Measurements from ENCODE around the gene NR2E3. TPM values are rescaled to one million over a fixed set of nuclear protein-coding genes. Genes with fewer than 3 reads are reported as not detected.

NR2E3 gene
- total RNA-seq, 1 experiment from 2014 or later = 0.77 TPM

- Histone ChIP-seq H3K4me2 (ENCODE audit: low read length) (no peak overlapping the region), H3K27ac (ENCODE audit: low read length) (no peak overlapping the region), H3K9me3 (ENCODE audit: low read length) (0 out of 2 replicates have a peak, but pooled peaks cover 7% of the 10 kb centered on the region), H3K36me3 (ENCODE audit: low read depth, low read length) (peaks cover 15% of the 10 kb centered on the region), H3K4me1 (ENCODE audit: insufficient read depth, low read length) (no peaks in the 10 kb centered on the region), H3K4me3 (ENCODE audit: low read length) (no peak overlapping the region), H3K9ac (ENCODE audit: low read length) (no peak overlapping the region), H3K27me3 (ENCODE audit: low read length) (no peaks in the 10 kb centered on the region), H3F3A (ENCODE audit: low read length, unreplicated experiment) (no peaks in the 10 kb centered on the region), H2AFZ (ENCODE audit: low read length) (no peak overlapping the region), H3K9me2 (replicated peaks; ENCODE audit: low read length) (no peaks in the 10 kb centered on the region), H3K79me2 (ENCODE audit: low read length) (no peaks in the 10 kb centered on the region), H4K20me1 (ENCODE audit: low read length) (no peaks in the 10 kb centered on the region)
- DNase-seq = no peak
- intact Hi-C loops (cut with micrococcal nuclease) = no loop called here
- no TSS peak for BruUV-seq (replicated peaks)
- POLR2A ChIA-PET (ENCODE audit: unreplicated experiment) = no interaction called here
- TF ChIP-seq EZH2phosphoT487 (IDR thresholded peaks at IDR 0.05; ENCODE audit: borderline replicate concordance, low read length) (no peak), CTCF (conservative IDR thresholded peaks at IDR 0.05; ENCODE audit: low read depth, low read length) (no peak), EZH2 (IDR thresholded peaks at IDR 0.05; ENCODE audit: low read length, unreplicated experiment) (no peak)
- no peak for ATAC-seq
- CTCF ChIA-PET = no interaction called here
These were observed 9.8 kb downstream of the NR2E3 start for GRCh38 chr15:71820127-71820526.

- no peaks in the 10 kb centered on the region for H3K79me2 ChIP-seq (ENCODE audit: low read length)
- no peak overlapping the region for H3K4me3 ChIP-seq (ENCODE audit: low read length)
- H4K20me1 ChIP-seq (ENCODE audit: low read length) = no peaks in the 10 kb centered on the region
- ChIA-PET POLR2A (ENCODE audit: unreplicated experiment) (no interaction called here), CTCF (no interaction called here)
- no peaks in the 10 kb centered on the region for H3F3A ChIP-seq (ENCODE audit: low read length, unreplicated experiment)
- H3K27ac ChIP-seq (ENCODE audit: low read length) = no peak overlapping the region
- DNase-seq (no peak), ATAC-seq (no peak)
- H3K4me2 ChIP-seq (ENCODE audit: low read length) = no peak overlapping the region
- BruUV-seq (replicated peaks) = no TSS peak
- no peak overlapping the region for H2AFZ ChIP-seq (ENCODE audit: low read length)
- TF ChIP-seq EZH2phosphoT487 (IDR thresholded peaks at IDR 0.05; ENCODE audit: borderline replicate concordance, low read length) = no peak
- TF ChIP-seq EZH2 (IDR thresholded peaks at IDR 0.05; ENCODE audit: low read length, unreplicated experiment) = no peak
- no peak for TF ChIP-seq CTCF (conservative IDR thresholded peaks at IDR 0.05; ENCODE audit: low read depth, low read length)
- 0 out of 2 replicates have a peak, but pooled peaks cover 7% of the 10 kb centered on the region for H3K9me3 ChIP-seq (ENCODE audit: low read length)
- intact Hi-C loops (cut with micrococcal nuclease) = no loop called here
- no peak overlapping the region for H3K9ac ChIP-seq (ENCODE audit: low read length)
- no peaks in the 10 kb centered on the region for H3K4me1 ChIP-seq (ENCODE audit: insufficient read depth, low read length)
- H3K36me3 ChIP-seq (ENCODE audit: low read depth, low read length) = peaks cover 18% of the 10 kb centered on the region
- H3K27me3 ChIP-seq (ENCODE audit: low read length) = no peaks in the 10 kb centered on the region
- no peaks in the 10 kb centered on the region for H3K9me2 ChIP-seq (replicated peaks; ENCODE audit: low read length)
These were observed 11.3 kb downstream of the NR2E3 start for GRCh38 chr15:71821547-71822129.

- H4K20me1 ChIP-seq (ENCODE audit: low read length) = no peaks in the 10 kb centered on the region
- H3K27me3 ChIP-seq (ENCODE audit: low read length) = no peaks in the 10 kb centered on the region
- H3K9ac ChIP-seq (ENCODE audit: low read length) = no peak overlapping the region
- H2AFZ ChIP-seq (ENCODE audit: low read length) = no peak overlapping the region
- no peak overlapping the region for H3K4me3 ChIP-seq (ENCODE audit: low read length)
- no peaks in the 10 kb centered on the region for H3K79me2 ChIP-seq (ENCODE audit: low read length)
- no peak for TF ChIP-seq CTCF (conservative IDR thresholded peaks at IDR 0.05; ENCODE audit: low read depth, low read length)
- no peak for TF ChIP-seq EZH2phosphoT487 (IDR thresholded peaks at IDR 0.05; ENCODE audit: borderline replicate concordance, low read length)
- no peak for TF ChIP-seq EZH2 (IDR thresholded peaks at IDR 0.05; ENCODE audit: low read length, unreplicated experiment)
- CTCF ChIA-PET = no interaction called here
- no peaks in the 10 kb centered on the region for H3K9me2 ChIP-seq (replicated peaks; ENCODE audit: low read length)
- BruUV-seq (replicated peaks) = no TSS peak
- POLR2A ChIA-PET (ENCODE audit: unreplicated experiment) = no interaction called here
- no peak overlapping the region for H3K27ac ChIP-seq (ENCODE audit: low read length)
- intact Hi-C loops (cut with micrococcal nuclease) = no loop called here
- ATAC-seq = no peak
- no peak for DNase-seq
- H3K9me3 ChIP-seq (ENCODE audit: low read length) = 0 out of 2 replicates have a peak, but pooled peaks cover 7% of the 10 kb centered on the region
- H3K4me2 ChIP-seq (ENCODE audit: low read length) = no peak overlapping the region
- H3K36me3 ChIP-seq (ENCODE audit: low read depth, low read length) = peaks cover 27% of the 10 kb centered on the region
- no peaks in the 10 kb centered on the region for H3K4me1 ChIP-seq (ENCODE audit: insufficient read depth, low read length)
- H3F3A ChIP-seq (ENCODE audit: low read length, unreplicated experiment) = no peaks in the 10 kb centered on the region
These were observed 12.7 kb downstream of the NR2E3 start for GRCh38 chr15:71822890-71823630.
